HEK293 (cell line): ENCODE measurements around the gene CENPO.

ENCODE experiments used
- GFI1B ChIP-seq: fragments of 450-650 bp; formaldehyde crosslinking; IDR thresholded peaks from 2 replicates; pipeline ENCODE4 v1.5.1; 2016; ENCODE audit warnings: missing biosample characterization, missing genetic modification characterization
- TF ChIP-seq, protein P1 (sequence below): fragments of 450-650 bp; formaldehyde crosslinking; IDR thresholded peaks from 2 replicates; pipeline ENCODE4 v1.5.1; 2016; ENCODE audit warnings: missing biosample characterization, missing genetic modification characterization
- TF ChIP-seq, protein P2 (sequence below): fragments of 450-650 bp; formaldehyde crosslinking; IDR thresholded peaks from 2 replicates; pipeline ENCODE4 v1.5.1; 2016; ENCODE audit warnings: missing biosample characterization, missing genetic modification characterization
- TF ChIP-seq, protein P3 (sequence below): fragments of 450-650 bp; formaldehyde crosslinking; IDR thresholded peaks from 2 replicates; pipeline ENCODE4 v1.5.1; 2016; ENCODE audit warnings: missing biosample characterization, missing genetic modification characterization

DNA sequence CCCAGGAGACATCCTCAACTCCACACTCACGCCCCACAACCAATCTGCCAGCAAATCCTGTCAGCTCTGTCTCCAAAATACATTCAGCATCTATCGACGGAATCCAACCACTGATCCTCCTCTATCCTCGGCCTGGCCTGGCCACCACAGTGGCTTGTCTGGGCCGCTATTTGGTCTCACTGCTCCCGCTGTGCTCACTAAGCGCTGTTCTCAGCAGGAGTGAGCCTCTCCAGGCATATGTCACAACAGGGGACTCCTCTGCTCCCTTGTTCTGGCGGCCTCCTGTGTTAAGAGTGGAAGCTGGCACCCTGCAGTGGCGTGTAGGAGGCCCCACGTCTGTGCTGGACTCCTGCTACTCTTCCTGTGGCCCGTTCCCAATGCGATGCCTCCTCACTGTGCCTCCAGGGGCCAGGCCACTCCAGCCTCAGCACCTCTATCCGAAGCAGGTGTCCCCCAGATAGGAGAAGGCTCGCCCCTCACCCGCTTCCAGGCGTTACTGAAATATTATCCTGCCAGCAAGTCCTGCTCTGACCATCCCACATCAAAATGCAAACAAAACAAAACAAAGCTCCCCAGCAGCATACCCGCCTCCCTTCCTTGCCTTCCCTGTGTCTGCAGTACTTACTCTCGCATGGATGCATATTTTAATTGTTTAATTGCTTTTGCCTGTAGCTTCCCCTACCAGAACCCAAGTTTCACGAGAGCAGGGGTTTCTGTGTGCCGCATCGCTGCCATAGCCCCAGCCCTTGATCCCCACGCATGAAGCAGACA, 39.9 kb downstream of the CENPO start:
- no peak for TF ChIP-seq GFI1B (tag by site-specific recombination)
- TF ChIP-seq, protein P1, sequence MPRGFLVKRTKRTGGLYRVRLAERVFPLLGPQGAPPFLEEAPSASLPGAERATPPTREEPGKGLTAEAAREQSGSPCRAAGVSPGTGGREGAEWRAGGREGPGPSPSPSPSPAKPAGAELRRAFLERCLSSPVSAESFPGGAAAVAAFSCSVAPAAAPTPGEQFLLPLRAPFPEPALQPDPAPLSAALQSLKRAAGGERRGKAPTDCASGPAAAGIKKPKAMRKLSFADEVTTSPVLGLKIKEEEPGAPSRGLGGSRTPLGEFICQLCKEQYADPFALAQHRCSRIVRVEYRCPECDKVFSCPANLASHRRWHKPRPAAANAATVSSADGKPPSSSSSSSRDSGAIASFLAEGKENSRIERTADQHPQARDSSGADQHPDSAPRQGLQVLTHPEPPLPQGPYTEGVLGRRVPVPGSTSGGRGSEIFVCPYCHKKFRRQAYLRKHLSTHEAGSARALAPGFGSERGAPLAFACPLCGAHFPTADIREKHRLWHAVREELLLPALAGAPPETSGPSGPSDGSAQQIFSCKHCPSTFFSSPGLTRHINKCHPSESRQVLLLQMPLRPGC (tag by site-specific recombination), result no peak
- TF ChIP-seq, protein P2, sequence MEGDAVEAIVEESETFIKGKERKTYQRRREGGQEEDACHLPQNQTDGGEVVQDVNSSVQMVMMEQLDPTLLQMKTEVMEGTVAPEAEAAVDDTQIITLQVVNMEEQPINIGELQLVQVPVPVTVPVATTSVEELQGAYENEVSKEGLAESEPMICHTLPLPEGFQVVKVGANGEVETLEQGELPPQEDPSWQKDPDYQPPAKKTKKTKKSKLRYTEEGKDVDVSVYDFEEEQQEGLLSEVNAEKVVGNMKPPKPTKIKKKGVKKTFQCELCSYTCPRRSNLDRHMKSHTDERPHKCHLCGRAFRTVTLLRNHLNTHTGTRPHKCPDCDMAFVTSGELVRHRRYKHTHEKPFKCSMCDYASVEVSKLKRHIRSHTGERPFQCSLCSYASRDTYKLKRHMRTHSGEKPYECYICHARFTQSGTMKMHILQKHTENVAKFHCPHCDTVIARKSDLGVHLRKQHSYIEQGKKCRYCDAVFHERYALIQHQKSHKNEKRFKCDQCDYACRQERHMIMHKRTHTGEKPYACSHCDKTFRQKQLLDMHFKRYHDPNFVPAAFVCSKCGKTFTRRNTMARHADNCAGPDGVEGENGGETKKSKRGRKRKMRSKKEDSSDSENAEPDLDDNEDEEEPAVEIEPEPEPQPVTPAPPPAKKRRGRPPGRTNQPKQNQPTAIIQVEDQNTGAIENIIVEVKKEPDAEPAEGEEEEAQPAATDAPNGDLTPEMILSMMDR (tag by site-specific recombination), result peak; percentile 40; the same call in 1 of the 2 replicates
- TF ChIP-seq, protein P3, sequence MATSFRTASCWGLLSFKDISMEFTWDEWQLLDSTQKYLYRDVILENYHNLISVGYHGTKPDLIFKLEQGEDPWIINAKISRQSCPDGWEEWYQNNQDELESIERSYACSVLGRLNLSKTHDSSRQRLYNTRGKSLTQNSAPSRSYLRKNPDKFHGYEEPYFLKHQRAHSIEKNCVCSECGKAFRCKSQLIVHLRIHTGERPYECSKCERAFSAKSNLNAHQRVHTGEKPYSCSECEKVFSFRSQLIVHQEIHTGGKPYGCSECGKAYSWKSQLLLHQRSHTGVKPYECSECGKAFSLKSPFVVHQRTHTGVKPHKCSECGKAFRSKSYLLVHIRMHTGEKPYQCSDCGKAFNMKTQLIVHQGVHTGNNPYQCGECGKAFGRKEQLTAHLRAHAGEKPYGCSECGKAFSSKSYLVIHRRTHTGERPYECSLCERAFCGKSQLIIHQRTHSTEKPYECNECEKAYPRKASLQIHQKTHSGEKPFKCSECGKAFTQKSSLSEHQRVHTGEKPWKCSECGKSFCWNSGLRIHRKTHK (tag by site-specific recombination), result no peak
